OCI-M1 (cell line): ENCODE measurements around the gene VAPB.

Source experiments
- DNase-seq: peaks from one replicate; lab custom pipeline; 2025; lab: John Stamatoyannopoulos, UW

VAPB gene

GRCh38 chr20:58483051-58483450, 94.0 kb downstream of the VAPB start:
- DNase-seq = no peak

DNA sequence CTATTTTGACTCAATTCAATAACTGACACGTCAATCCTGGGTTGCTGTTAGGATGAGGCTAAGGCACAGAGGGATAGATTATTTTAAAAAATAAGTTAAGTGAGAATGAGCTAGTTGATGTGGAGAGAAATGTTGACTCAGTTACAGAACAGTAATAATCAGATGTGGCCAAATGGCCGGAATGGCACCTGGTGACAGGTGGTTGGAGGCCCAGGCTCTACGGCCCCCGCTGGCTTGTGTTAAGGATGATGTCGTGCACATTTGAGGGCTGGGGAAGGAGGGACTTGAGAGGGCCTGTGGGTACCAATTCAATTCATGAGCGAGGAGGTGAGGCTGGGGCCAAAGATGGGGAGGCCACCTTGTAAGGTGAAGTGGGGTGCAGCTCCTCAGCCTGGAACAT, 94.4 kb downstream of the VAPB start:
- no peak for DNase-seq

DNA sequence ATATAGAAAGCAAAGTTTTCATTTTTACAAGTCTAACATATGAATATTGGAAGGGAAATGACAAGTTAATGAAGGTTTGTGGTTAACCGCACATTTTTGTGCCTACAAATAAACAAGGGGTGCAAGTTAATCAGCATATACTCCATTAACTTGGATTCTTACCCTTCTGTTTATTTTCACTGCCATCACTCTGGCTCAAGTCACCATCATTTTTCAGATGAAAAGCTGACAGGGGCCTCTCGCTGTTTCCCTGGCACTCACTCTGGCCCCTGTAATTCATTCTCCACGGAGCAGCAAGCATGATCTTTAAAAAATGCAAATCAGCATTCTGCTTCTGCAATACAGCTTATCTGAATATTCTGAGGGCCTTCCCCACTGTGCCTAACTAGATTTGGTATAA, 96.4 kb downstream of the VAPB start:
- no peak for DNase-seq

GRCh38 chr20:58486207-58486606, 97.2 kb downstream of the VAPB start:
- DNase-seq = no peak

DNA sequence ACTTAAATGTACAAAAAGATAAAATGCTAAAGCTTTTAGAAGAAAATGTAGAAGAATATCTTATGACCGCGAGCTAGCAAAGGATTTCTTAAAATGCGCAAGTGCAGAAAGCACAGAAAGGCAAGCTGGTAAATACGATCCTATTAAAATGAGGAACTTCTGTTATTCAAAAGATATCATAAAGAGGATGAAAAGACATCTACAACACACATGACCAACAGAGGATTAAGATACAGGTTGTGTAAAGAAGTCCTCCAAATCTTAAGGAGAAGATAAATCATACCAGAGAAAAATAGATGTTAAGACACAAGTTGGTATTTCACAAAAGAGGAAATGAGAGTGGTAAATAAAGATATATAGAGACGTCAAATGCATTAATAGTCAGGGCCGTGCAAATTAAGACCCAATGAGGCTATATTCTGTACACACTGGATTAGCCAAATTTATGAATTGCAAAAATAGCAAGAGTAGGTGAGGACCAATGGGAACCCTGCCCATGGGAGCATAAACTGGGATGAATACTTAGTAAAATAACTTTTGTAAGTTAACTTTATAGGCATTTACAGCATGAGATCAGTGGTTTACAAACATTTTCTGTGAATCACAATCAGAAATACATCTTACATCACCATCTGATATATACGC, 103.2 kb downstream of the VAPB start:
- no peak for DNase-seq

DNA sequence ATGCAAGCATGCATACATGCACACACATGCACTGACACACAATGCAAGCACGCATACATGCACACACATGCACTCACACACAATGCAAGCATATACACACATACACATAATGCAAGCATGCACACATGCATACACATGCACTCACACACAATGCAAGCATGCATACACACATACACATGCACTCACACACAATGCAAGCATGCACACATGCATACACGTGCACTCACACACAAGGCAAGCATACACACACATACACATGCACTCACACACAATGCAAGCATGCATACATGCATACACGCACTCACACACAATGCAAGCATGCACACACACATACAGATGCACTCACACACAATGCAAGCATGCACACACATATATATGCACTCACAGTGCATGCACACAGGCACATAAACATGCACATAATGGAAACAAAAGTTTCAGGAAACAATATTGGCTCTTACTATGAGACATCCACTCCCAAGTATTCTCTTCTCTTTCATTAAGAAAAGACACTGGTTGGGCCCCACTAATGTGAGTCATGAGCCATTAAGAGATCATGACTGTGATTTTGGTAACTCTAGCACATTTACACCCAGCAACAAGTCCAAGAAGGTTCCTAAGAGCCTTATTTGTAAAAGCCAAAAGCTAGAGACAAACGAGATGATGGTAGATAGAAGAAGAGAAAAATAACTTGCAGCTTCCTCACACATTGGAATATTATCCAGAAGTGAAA, 103.9 kb downstream of the VAPB start:
- no peak for DNase-seq

DNA sequence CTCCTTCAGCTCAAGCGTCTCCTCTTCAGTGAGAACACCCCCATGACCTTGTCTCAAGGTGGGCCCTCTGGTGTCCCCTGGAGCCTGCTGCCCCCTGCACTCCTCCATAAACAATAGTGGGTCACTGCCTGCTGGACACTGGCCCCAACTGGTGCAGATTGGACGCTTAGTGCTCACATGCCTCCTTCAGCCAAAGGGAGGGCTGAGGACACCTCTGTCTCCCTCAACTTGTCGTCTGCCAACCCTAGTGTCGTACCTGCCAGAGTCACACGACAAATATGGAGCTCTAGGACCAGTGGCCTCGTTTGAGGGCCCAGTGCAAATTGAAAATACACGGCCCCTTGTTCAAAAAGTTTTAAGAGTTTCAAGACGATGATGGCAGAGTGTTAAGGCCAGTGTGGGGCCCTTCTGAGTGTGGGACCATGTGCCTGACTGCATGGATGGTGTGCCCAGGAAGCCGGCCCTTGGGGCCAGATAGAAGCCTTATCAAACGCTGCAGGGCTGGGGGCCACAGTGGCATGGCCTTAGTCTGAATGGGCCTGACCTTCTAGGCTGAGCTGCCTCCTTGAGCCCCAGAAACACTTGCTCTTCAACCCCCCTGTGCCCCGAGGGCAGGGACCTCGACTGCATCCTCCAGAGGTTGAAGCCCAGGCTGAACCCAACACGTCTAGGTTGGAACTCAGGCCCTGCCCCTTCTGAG, 106.0 kb downstream of the VAPB start:
- DNase-seq = no peak

DNA sequence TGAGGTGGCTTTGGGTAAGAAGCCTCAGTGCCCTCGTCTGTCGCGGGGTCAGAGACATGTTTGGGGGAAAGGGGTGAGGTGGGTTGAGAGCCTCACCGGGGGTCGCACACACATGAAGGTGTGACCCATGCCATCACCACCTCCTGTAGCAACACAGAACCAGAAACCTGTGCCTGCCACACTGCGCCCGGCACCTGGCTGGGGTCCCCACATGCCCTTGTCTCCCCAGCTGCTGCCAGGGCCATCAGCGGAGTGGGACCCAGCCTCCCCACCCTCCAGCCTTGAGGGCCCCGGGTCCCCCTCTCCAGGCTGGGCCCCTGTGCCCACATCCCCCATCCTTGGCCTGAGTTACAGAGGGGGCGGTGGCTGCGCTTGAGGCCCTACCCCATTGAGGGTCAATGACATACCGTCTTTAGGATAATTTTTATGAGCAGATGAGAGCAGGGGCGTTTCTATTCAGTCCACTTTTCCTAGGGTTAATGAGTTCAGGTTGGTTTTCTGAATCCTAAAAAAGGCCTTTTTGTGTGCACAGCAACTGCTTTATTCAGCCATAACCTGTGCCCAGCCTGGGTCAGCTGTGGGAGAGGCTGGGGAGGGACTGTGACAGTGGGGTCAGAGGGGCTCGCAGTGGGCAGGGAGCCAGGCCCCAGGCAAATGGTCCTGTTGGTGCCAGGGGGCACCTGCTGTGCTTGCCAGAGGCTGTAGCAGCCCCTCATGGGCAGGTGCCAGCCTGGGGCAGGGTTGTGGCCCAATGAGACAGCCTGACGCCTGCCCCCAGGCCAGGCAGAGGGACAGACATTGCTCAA, 106.8 kb downstream of the VAPB start:
- no peak for DNase-seq

- no peak for DNase-seq
Observed at GRCh38 chr20:58496429-58496769, 107.4 kb downstream of the VAPB start.

DNA sequence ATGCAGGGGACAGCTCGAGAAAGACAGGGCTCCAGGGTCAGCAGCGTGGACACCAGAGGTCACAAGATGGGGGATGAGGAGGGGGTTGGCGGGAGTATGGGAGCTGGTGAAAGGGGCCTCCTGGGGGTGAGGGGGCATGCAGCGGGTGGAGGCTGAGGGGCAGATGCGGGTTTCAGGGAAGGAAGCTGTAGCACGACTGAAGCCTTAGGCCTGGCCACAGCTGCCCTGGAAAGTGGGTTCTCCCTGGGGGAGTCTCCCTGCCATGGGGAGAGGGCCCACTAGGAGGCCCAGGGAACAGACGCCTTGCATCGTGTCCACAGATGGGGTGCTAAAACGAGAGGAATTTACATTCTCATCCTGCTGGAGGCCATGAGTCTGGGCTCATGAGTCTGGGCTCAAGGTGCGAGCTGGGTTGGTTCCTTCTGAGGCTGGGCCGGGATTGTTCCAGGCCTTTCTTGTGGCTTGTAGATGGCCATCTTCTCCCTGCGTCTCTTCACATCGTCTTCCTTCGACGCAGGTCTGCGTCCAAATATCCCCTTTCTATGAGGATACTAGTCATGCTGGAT, 108.1 kb downstream of the VAPB start:
- DNase-seq = no peak

GRCh38 chr20:58497724-58498469, 108.9 kb downstream of the VAPB start:
- no peak for DNase-seq

- no peak for DNase-seq
Observed at GRCh38 chr20:58498470-58499068, 109.5 kb downstream of the VAPB start.

- DNase-seq = no peak
Observed at GRCh38 chr20:58500256-58500655, 111.2 kb downstream of the VAPB start.
